HG03039 (cell line): ENCODE results near the gene CTNND2.
"Not testable (repeated sequence)": the region's sequence is repeated elsewhere in the genome, so short reads cannot be mapped to it uniquely, and the experiment has no call there.

Experiments
- ATAC-seq: cut with Tn5 transposase; IDR thresholded peaks from one replicate; pipeline ENCODE4 v1.9.1; 2021; ENCODE audit warnings: mild to moderate bottlenecking, moderate library complexity; ENCODE audit not compliant: unreplicated experiment

Gene CTNND2

DNA sequence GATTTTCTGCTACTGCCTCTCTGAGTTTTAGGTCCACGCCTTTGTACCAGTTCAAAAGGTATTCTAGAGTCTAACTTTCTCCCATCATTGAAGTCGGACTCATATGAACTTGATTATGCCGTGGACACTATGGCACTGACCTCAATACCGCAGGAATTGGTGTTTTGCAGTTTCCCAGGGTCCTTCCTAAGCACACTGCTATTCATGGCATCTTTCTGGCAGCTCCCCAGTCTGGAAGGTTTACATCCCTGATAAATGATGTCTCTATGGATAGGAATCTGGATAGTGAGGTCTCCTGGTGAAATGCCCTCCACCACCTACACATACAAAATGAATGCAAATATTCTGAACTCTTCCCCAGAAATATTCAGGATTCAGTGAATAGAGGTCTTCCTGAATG lies 422.2 kb downstream of the CTNND2 start:
- no peak for ATAC-seq

DNA sequence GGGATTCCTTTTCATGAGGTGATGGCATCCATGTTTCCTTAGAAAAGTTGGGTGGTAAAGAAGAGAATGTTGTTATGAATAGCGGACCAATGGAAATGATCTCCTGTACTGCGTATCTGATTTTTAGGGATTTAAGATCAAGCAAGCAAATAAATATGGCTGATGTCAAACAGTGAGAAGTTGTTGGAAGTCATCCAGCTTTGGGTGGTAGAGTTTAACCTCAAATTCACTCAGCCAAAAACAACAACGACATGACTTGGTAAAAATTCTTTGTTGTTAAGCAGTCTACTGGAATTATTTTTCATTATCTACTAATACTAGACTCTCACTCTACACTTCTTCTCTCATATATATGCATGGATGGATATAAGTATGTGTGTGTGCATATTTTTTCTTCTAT lies 426.5 kb downstream of the CTNND2 start:
- no peak for ATAC-seq

DNA sequence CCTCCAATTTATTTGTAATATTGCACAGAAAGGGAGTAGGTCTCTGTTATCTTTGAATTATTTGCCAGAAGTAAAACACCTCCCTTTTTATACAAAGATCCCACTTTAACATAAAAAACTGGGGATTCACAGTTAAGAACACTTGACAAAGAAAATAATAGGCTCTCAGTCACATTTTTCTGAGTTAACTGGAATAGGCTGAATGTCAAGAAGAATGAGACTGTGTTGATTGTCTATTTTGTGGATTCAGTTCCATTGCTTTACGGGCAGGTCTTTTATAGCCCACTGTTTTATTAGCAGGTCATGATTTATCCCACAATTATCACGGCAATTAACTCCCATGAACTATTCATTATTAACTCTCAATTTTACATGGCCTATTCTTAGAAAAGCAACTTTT lies 427.4 kb downstream of the CTNND2 start:
- ATAC-seq, result no peak

DNA sequence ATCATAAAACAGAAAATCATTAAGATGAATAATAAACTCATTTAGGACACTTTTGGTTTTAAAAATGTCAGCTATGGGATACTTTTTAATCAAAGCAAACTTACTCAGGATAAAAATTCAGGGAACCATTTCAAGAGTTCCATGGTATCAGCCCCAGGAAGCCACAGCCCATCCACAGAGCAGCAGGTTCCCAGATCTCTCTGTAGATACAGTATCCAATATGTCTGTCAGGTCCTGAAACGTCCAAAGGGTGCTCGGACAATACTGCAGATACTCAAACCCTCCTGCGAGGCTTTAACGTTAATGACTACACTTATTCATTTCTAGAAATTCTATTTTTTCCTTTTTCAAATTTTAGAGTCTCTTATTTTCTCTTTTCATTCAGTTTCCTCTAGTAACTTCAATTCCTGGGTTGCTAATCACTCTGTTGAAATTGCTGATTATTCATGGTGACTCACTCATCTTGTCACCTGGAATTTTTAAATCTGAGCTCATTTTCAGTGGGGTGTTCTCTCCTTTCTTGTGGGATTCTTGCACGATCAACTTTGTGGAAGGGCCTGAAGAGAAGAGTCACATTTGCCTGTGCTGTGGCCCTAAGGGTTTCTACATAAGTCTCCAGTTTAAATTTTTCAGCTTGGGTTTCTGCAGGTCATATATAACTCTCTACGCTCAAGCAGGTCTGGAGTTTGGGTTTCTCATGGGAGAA lies 435.8 kb downstream of the CTNND2 start:
- no peak for ATAC-seq

DNA sequence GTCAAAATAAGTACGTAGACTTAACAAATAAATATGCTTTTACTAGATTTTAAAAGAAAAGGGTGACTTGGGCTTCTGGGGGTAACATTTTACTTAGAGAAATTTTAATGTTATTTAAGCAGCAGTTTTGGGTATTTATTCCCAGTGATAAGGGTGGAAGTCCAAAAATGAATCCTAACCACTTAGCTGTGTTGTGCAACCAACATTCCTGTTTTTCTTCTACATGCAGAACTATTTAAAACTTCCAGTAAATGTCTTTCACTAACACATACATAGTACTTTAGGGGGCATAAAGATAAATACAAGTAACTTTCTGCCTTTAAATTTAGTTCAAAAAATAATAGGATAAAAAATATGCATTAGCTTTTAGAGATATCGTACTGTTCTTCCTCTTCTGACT lies 436.7 kb downstream of the CTNND2 start:
- ATAC-seq, result no peak

DNA sequence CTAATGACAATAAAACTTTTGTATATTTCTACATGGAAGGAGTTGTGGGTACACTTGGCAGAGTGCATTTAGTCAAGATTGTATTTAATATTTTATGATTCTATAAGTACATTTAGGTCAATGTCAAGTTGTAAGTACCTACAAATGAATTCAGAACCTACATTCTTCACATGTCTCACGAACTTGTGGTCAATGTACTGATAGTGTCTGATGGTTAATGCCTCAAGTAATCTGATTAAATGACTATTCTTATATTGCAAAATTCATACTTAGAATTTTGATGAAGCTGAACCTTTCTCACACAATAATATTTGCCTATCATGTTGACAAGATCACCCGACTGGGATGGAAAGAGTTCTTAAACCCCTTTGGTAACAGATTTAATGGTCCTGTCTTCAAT lies 444.5 kb downstream of the CTNND2 start:
- no peak for ATAC-seq

DNA sequence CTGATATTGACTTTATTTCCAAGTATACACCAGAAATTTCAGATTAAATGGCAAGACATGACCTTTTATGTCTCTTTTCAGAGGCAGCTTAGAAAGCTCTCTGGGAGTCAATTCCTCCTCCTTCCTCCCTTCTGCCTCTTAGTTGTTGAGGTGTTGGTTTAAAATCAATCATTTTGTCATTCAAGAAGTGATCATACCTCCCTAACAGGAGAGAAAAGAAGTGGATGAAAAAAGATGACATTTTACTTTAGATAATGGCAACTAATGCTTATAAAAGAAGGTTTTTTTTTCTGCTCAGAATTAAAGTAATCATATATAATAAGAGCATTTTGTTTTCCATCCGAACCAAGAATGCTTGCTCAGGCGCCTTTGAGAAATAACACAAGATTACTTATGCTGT lies 448.7 kb downstream of the CTNND2 start:
- ATAC-seq, result no peak

DNA sequence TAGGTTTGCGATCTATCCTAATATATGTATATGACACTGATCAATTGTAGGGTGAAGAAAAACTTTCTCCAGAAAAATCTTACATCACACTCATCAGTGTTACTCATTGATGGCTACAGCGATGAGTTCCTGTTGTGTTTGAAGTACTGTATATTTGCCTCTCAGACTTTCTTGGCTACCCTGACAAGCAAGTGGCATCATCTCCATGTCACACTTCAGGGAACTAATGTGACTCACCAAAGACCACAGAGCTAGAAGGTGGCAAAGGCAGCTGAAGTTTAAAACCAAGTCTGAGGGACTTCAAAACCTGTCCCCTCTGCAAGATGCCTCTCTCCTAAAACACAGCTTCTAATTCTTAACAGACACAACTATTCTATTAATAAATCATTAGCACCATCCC lies 451.4 kb downstream of the CTNND2 start:
- no peak for ATAC-seq

DNA sequence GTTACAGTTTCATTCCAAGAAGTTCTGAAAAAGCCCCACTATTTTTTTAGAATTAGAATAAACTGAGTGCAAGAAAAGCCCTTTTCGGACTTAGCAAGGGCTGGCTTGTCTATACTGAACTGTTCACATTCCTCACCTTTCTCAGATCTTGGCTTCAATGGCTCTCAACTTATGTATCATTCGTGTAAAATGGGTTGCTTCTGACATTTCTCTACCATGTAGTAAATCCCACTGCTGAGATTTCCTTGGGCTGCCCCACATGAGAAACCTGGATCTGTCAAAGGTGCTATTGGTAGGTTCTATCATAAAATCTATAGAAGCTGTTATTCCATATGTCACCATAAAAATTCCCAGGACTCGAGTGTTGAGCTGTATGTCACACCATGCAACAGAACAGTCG lies 454.3 kb downstream of the CTNND2 start:
- ATAC-seq, result no peak

DNA sequence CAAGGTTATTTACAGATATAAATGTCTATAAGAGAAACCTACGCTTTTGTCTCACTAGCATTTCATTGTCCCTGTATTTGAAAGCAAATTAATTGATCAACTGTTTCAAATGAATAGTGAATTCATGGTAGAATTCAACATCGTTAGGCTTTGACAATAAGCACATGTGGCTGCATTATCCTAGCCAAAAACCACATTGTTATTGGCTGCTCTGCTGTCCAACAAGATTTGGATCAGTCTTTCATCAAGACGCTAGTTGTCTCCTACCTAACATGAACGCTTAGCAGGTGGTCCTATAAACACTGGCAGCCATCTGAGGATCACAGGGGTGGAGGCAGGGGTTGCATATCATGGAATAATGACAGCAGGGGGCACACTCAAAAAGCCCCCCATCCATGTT lies 455.0 kb downstream of the CTNND2 start:
- ATAC-seq, result no peak

DNA sequence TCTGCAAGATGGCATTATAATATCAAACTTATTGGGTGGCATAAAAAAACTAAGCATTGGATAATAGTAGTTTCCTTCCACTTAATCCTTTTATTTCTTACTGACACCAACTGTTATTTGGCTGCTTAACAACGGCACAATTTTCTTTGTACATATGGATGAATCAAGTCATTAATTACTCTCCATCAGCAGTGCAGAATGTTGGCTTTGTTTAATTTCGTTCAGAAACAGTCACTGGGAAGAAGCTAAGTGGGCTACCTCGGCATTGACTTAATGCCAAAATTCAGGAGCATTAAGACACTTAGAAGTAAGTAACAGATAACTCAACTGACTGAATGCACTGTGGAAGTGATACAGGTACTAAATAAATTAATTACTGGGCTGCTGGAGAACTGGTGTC lies 460.4 kb downstream of the CTNND2 start:
- ATAC-seq, result no peak

DNA sequence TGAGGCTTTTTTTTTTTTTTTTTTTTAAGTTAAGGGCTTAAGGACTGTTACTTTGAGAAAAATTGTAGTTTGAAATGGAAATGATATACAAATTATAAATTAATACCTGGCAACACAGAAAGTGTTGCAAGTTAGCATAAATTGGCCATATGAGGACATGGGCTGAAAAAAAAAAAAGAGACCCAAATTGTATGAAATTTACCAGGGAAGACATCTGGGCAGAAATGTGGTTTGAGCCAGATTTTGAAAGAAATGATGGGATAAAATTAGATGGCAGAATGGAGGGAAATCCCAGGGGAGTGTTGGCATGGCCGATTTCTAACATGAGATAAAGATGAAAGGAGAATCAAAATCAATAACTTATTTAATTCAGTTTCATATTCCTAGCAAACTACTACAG lies 472.1 kb downstream of the CTNND2 start:
- no peak for ATAC-seq

DNA sequence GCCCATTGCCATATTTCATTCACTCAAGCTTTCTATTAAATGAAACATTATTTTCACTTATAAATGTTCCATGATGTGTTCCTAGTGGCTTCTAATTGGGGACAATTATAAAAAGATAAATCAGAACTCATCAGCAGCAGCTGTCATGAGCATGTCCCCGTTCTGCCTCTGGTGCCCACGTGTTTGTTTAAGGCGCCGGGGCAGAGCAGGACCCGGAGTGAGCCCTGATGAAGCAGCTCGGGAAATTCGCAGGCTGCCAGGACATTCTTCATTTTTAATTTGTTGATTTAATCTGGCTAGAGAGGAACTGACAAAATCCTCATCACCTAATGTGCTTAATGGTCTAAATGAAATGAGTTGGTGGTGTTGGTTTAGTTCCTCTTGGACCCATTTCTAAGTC lies 475.0 kb downstream of the CTNND2 start:
- ATAC-seq, result no peak

DNA sequence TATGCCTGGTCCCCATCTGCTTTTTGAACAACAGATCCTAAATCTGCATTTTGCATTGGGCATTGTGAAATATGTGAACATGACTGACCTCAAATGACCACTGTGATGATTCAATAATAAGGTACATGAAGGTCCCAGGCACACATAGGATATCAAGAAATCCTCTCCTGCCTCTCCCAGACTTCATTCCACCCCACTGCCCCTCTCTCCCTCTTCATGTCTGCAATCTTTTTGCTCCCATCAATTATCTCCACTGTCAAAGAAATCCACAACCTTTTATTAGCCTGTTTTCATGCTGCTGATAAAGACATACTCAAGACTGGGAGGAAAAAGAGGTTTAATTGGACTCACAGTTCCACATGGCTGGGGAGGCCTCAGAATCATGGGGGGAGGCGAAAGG lies 476.7 kb downstream of the CTNND2 start:
- ATAC-seq, result no peak

DNA sequence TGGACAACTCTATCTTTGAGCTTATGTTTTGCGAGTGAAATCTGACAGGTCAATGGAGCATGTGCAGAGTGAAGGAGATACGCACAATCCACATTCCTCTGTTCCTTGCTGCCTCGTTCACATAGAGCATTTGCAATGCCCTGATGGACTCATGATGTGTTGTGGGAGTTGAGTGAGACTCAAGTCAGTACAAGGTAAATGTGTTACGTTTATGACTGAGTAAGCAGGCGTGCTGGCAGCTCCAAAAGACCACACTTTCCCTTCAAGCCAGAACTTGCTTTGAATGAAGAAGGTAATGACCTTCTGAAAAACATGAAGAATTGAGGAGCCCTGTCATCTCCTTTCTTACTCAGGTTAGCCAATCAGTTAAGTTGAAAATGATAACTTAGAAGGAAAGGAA lies 477.8 kb downstream of the CTNND2 start:
- ATAC-seq, result no peak

DNA sequence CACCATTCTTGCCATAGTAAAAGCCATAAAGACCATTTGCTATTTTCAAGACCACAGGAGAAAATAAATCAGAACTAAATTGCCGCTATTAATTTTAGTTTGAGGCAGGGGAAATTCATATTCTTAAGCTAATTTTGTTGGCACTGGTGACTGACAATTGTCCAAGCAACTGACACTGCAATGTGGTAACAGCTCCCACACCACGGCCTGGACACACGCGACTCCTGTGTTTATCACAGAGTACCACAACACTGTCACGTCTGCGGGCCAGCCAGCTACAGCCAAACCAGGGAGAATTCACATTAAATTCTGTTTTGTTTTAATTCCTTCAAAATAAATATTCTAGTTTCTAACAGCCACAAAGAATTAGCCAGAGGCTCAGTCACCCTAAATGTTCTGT lies 481.9 kb downstream of the CTNND2 start:
- ATAC-seq, result no peak

DNA sequence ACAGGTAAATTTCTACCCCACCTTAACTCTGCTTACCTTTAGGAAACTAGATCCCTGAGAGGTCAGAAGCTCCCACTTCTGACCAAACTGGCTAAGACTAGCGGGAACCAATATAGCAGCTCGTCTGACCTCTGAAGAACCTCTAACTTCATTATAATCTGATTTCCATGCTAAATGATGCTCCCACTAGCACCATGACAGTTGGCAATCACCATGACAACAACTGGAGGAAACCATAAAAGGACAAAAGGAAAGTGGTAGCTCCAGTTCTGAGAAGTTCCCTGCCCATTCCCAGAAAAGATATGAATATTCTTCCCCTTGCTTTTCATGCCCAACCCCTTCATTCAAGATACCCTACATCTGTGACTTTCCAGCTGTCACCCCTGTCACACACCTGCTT lies 483.3 kb downstream of the CTNND2 start:
- no peak for ATAC-seq

DNA sequence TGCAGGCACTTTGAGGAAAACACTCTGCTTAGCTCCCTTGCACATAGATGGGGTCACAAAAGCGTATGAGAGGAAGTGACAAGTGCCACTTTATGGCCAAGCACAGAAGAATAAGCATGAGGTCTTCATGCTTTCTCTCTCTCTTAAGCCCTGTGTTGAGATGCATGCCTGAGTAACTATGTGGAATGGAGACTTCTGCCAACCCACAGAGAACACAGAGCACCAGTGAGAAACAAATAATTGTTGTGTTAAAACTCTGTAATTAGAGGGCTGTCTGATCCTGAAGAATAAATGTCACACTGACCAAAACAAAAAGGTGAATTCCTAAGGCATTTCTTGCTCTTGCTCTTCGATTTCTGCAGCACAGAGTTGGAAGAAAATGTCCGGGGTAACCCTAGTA lies 488.5 kb downstream of the CTNND2 start:
- ATAC-seq, result no peak

DNA sequence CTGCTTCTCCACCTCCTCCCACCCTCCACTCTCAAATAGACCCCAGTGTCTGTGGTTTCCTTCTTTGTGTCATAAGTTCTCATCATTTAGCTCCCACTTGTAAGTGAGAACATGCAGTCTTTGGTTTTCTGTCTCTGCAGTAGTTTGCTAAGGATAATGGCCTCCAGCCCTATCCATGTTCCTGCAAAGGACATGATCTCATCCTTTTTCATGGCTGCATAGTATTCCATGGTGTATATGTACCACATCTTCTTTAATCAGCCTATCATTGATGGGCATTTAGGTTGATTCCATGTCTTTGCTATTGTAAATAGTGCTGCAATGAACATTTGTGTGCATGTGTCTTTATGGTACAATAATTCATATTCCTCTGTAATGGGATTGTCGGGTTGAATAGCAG lies 489.5 kb downstream of the CTNND2 start:
- ATAC-seq, result not testable (repeated sequence)

DNA sequence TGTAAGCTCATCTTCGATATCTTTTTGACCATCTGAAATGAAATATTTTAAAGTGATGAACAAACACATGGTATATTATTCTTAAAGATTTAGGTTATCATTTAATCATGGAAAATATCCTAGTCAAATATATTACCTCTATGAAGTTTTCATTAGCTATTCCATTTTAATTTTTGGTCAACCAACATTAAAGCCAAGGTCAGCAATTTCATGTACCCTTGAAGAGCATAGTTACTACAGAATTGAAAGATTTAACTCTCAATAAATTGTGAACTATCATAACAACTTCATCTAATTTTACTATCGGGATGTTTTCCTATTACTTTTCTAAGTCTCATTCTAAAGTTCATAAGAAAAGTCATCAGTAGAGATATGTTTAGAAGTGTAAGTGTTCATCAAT lies 492.6 kb downstream of the CTNND2 start:
- ATAC-seq, result no peak

DNA sequence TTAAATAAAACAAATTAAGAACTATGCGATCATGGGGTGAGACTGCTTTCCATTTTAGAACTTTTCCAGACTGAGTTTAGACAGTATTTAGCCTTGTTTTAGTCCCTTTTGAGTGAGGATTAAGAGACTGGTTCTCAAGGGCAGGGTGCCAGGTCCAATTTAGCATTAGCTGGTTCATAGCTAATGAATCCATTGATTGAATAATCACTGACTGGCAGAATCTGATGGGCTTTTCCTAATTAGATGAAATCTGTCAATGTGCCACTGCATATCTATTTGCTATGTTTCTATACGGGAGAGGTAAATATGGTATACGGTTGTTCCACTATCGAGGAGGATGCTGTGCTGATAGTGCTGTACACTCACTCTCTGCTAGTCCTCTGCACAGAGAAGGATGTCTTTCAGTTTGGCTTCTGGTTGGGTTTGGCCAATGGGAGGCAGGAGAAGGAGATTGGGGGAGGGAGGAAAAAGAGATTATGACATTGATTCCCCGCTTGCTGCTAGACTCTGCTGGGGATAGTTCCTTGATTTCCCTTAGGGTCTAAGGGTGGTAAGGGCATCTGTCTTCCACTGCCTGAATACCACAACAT lies 496.6 kb downstream of the CTNND2 start:
- no peak for ATAC-seq

DNA sequence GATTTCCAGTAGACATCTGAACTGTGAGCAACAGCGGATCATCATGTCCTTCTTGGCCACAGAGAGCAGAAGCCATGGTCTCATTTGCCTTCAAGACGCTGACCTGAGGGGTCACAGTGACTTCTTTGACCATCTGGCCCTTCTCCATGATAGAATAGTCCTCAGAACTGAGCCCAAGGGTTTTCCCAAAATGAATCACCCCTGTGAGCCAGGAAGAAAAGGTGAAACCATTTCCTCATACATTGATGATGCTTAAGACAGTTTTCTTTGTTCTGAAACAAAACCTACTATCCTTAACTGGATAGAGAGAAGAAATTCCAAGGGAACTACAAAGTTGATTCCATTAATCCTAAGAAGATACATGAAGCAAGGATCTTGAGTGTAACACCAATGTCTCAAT lies 503.9 kb downstream of the CTNND2 start:
- ATAC-seq, result no peak

DNA sequence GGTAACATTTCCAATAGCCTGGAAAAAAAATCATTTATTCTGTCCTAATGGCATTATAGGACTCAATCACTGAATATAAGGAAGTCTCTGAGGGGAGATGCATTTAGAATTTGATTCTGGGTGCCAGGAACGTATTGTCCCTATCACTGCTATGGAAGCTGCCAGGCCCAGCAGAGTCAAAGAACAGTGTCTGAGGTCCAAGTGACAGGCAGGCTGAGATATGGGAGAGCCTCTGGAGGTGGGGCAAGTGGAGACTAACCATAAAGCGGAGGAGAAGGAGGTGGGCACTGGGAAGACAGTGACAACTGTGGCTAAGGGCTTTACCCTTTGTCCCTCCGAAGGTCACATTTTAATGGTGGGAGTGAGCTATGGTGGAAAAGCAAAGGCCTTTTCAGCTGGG lies 505.5 kb downstream of the CTNND2 start:
- no peak for ATAC-seq
